Measurements from ENCODE around the gene NR2C1. TPM values are rescaled to one million over a fixed set of nuclear protein-coding genes. Genes with fewer than 3 reads are reported as not detected.

Gene NR2C1
- total RNA-seq, 1 experiment from 2014 or later: 33.7 TPM

GRCh38 chr12:94988471-94988870 lies 84.9 kb downstream of the NR2C1 start:
- Histone ChIP-seq H3K4me3 (replicated peaks in 1 of 2; ENCODE audit: low read depth in 1 of 2, low read length in 2 of 2) (no peak overlapping the region), H3K36me3 (ENCODE audit: control insufficient read depth in 1 of 2, insufficient read depth in 2 of 2, low read length in 2 of 2) (peaks cover 2 to 6% of the 10 kb centered on the region in 2 experiments; a peak in 2 of 4 replicates), H3K27me3 (ENCODE audit: insufficient read depth, low read length) (no peaks in the 10 kb centered on the region), H3K9ac (ENCODE audit: low read length) (no peak overlapping the region), H3K9me2 (ENCODE audit: insufficient read depth) (no peaks in the 10 kb centered on the region), H3K9me3 (ENCODE audit: control insufficient read depth in 1 of 2, insufficient read depth in 1 of 2, low read depth in 1 of 2, low read length in 2 of 2) (no peaks in the 10 kb centered on the region), H3K79me2 (ENCODE audit: insufficient read depth, low read length) (peaks cover 16% of the 10 kb centered on the region), H3K27ac (ENCODE audit: low read depth, low read length) (no peak overlapping the region), H3K4me1 (ENCODE audit: control insufficient read depth in 1 of 2, insufficient read depth in 2 of 2, low read length in 2 of 2) (no peaks in the 10 kb centered on the region; a peak in 1 of 4 replicates), H3K4me2 (ENCODE audit: low read length) (no peak overlapping the region), H4K20me1 (ENCODE audit: insufficient read depth) (no peaks in the 10 kb centered on the region), H2AFZ (ENCODE audit: low read depth, low read length, poor library complexity, severe bottlenecking) (no peak overlapping the region)
- CTCF ChIA-PET: no interaction called here
- POLR2A ChIA-PET: no interaction called here
- intact Hi-C loops (cut with micrococcal nuclease): no loop called here
- BruUV-seq (replicated peaks): no TSS peak
- no peak for TF ChIP-seq YY1 (IDR thresholded peaks at IDR 0.05; ENCODE audit: extremely low read depth, insufficient replicate concordance, low read depth, low read length)
- no peak for TF ChIP-seq JUND (IDR thresholded peaks at IDR 0.05)
- TF ChIP-seq ATF3 (IDR thresholded peaks at IDR 0.05): no peak
- TF ChIP-seq EZH2phosphoT487 (IDR thresholded peaks at IDR 0.05; ENCODE audit: borderline replicate concordance): no peak
- no peak for TF ChIP-seq REST (IDR thresholded peaks at IDR 0.05; ENCODE audit: low read depth)
- TF ChIP-seq CTCF (IDR thresholded peaks at IDR 0.05 in 2 of 3, conservative IDR thresholded peaks at IDR 0.05 in 1 of 3; ENCODE audit: borderline replicate concordance in 1 of 3, insufficient read depth in 1 of 3, low read depth in 2 of 3, low read length in 2 of 3): no peak
- TF ChIP-seq SIN3A (IDR thresholded peaks at IDR 0.05; ENCODE audit: low read depth): no peak
- no peak for TF ChIP-seq POLR2A (IDR thresholded peaks at IDR 0.05; ENCODE audit: borderline replicate concordance, extremely low read depth, insufficient read depth, insufficient read length)
- TF ChIP-seq FOSL1 (IDR thresholded peaks at IDR 0.05; ENCODE audit: low read depth): no peak
- TF ChIP-seq CBX3 (IDR thresholded peaks at IDR 0.05; ENCODE audit: low read depth): no peak
- TF ChIP-seq SP1 (IDR thresholded peaks at IDR 0.05; ENCODE audit: low read depth): no peak
- no peak for TF ChIP-seq ZBTB33 (IDR thresholded peaks at IDR 0.05; ENCODE audit: extremely low read depth, insufficient replicate concordance, low read length)
- no peak for TF ChIP-seq RAD21 (IDR thresholded peaks at IDR 0.05; ENCODE audit: low read depth)
- no peak for TF ChIP-seq EZH2 (IDR thresholded peaks at IDR 0.05)
- no peak for TF ChIP-seq MAX (IDR thresholded peaks at IDR 0.05)
- no peak for TF ChIP-seq TCF7L2 (IDR thresholded peaks at IDR 0.05; ENCODE audit: borderline replicate concordance, extremely low read depth, insufficient read depth, insufficient read length)
- no peak for TF ChIP-seq CEBPB (IDR thresholded peaks at IDR 0.05; ENCODE audit: low read depth)
- TF ChIP-seq ZFX (IDR thresholded peaks at IDR 0.05): no peak
- RAD21 ChIA-PET (ENCODE audit: low non-redundant PET in 1 of 2, low total read pairs in 2 of 2, uncharacterized antibody in 2 of 2, unreplicated experiment in 2 of 2): no interaction called here
- DNase-seq (ENCODE audit: low read depth, low spot score) (no peak), ATAC-seq (no peak)
